GM21526 (cell line): ENCODE results near the gene PLEKHO2.
A peak's percentile ranks its signal among the peaks of the same experiment; 100 is the strongest.

Source experiments
- ATAC-seq: cut with Tn5 transposase; IDR thresholded peaks from one replicate; pipeline ENCODE4 v1.9.1; 2021; ENCODE audit warnings: moderate library complexity; ENCODE audit not compliant: unreplicated experiment, low FRiP score

Gene PLEKHO2

GRCh38 chr15:64911311-64912186 is 69.8 kb downstream of the PLEKHO2 start, which contains the start of gene ANKDD1A:
Gene ANKDD1A, plus strand, starts transcription at chr15:64911902. Its CDS starts 29 bp downstream, at chr15:64911931.
- peak; percentile 73 for ATAC-seq

- no peak for ATAC-seq
These were observed 70.9 kb downstream of the PLEKHO2 start for GRCh38 chr15:64912379-64913325.

DNA sequence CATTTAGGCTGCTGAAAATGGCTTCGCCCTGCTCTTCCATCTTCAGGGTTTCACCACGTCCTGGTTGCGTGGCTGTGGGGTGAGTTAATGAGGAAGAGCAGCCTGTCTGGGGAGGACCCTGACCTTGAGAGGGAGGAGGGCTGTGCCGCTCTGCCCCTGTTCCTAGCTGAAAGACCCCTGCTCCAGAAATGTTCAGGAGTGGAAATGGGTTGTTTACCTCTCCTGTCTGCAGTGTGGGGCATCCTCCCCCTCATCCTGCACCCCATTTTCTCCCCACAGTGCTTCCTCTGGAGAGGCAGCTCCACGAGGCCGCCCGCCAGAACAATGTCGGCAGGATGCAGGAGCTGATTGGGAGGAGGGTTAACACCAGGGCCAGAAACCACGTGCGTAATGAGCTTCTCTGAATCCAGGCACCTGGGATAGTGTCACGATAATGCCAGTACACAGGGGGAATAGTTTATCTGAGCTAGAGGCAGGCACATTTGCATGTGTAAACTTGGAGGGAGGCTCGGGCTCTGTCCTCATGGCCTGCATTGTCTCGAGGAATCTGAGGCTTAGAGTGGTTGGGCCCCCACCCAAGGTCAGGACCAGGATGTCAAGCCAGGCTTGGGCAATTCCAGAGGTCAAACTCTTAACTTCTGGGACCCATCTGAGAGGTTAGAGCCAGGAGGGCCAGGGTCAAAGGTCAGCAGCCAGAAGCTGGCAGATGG is 74.0 kb downstream of the PLEKHO2 start:
- ATAC-seq, result no peak

DNA sequence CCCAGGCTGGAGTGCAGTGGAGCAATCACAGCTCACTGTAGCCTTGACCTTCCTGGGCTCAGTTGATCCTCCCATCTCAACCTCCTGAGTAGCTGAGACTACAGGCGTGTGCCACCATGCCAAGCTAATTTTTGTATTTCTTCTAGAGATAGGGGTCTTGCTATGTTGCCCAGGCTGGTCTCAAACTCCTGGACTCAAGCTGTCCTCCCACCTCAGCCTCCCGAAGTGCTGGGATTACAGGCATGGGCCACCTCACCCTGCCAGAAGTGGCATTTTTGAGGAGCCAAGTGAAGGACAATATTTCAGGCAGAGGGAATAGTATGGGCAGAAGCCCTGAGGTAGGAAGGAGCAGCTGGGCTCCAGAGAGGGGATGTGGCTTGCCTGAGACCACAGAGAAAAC is 74.7 kb downstream of the PLEKHO2 start:
- no peak for ATAC-seq

DNA sequence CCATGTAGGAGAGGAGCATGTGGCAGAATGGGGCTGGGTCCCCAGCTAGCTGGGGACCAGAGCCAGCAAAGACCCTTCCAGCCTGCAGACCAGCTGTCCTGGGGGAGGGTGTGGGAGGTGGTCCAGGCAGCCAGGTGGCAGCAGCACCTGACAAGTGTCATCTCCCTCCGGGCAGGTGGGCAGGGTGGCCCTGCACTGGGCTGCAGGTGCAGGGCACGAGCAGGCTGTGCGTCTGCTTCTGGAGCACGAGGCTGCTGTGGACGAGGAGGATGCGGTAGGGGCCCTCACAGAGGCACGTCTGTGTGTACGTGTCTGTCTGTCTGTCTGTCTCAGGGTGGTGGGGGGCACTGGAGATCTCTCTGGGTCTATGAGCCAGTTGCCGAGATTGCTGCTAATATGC is 75.5 kb downstream of the PLEKHO2 start:
- ATAC-seq, result no peak
